NB4 (cell line): ENCODE measurements around the gene C1QTNF6.

Experiments
- DNase-seq: peaks from one replicate; pipeline ENCODE4 v3.0.0; 2010; ENCODE audit warnings: low read depth
- H3K4me3 ChIP-seq: one replicate; pipeline ENCODE4 v1.5.1; 2011; ENCODE audit warnings: mild to moderate bottlenecking, low read depth, low read length, moderate library complexity
- CTCF ChIP-seq: IDR thresholded peaks from one replicate; pipeline ENCODE4 v1.5.1; 2012; ENCODE audit warnings: low read depth, low read length
- MAX ChIP-seq: IDR thresholded peaks from 2 replicates; pipeline ENCODE4 v1.6.1; 2011; ENCODE audit warnings: low read depth, low read length
- MYC ChIP-seq: IDR thresholded peaks from 2 replicates; pipeline ENCODE4 v1.6.1; 2011; ENCODE audit warnings: low read depth, low read length
- POLR2A ChIP-seq: IDR thresholded peaks from 2 replicates; pipeline ENCODE4 v1.6.1; 2011; ENCODE audit warnings: mild to moderate bottlenecking; ENCODE audit not compliant: insufficient read length; ENCODE audit errors: extremely low read depth

Gene C1QTNF6

GRCh38 chr22:37163575-37164504 lies 24.2 kb downstream of the C1QTNF6 start:
- peak; percentile 78 for DNase-seq
- no peak overlapping the region for H3K4me3 ChIP-seq

GRCh38 chr22:37163096-37163489 lies 25.0 kb downstream of the C1QTNF6 start:
- no peak for TF ChIP-seq MAX
- no peak for TF ChIP-seq CTCF
- TF ChIP-seq POLR2A: no peak
- TF ChIP-seq MYC: no peak
- H3K4me3 ChIP-seq: no peak overlapping the region
- no peak for DNase-seq

More at GRCh38 chr22:37163575-37164504, 24.2 kb downstream of the C1QTNF6 start:
- TF ChIP-seq MAX (no peak), POLR2A (no peak), MYC (no peak), CTCF (no peak)

- H3K4me3 ChIP-seq: no peak overlapping the region
- no peak for DNase-seq
- TF ChIP-seq CTCF: no peak
- TF ChIP-seq POLR2A: no peak
- no peak for TF ChIP-seq MYC
- TF ChIP-seq MAX: no peak
These were observed 25.6 kb downstream of the C1QTNF6 start for GRCh38 chr22:37162221-37163095.

- peak; percentile 37 for DNase-seq
- no peak overlapping the region for H3K4me3 ChIP-seq
- no peak for TF ChIP-seq MYC
- no peak; the same call in 1 of the 2 replicates for TF ChIP-seq MAX
- no peak for TF ChIP-seq CTCF
- no peak for TF ChIP-seq POLR2A
These were observed 26.6 kb downstream of the C1QTNF6 start for GRCh38 chr22:37161443-37161842.

GRCh38 chr22:37160027-37160426 lies 28.0 kb downstream of the C1QTNF6 start:
- no peak for DNase-seq
- no peak overlapping the region for H3K4me3 ChIP-seq
- TF ChIP-seq POLR2A: no peak
- no peak for TF ChIP-seq CTCF
- TF ChIP-seq MAX: no peak
- no peak for TF ChIP-seq MYC
